H1 (cell line): ENCODE data around the gene GPC3. TPM values are rescaled to one million over a fixed set of nuclear protein-coding genes. Genes with fewer than 3 reads are reported as not detected.

ENCODE experiments used
- CTCF ChIA-PET: fragments of 300-600 bp; sonication (Branson Sonifier 250); formaldehyde crosslinking; loops from one replicate; lab custom pipeline; 2021; ENCODE audit not compliant: partially characterized antibody; lab: Charles Lee
- POLR2A ChIA-PET: fragments of 300-600 bp; sonication (Branson Sonifier 250); formaldehyde crosslinking; loops from one replicate; lab custom pipeline; 2021; ENCODE audit warnings: inconsistent platforms; ENCODE audit not compliant: partially characterized antibody; lab: Charles Lee
- DNase-seq, 2 experiments: peaks; one replicate each; pipeline versions ENCODE4 v3.0.0 to v3.0.0-alpha.2; 2010 to 2022; ENCODE audit warnings: low spot score in 2 of 2, low read depth in 1 of 2, mixed read lengths in 1 of 2
- FAIRE-seq: peaks from 2 replicates; lab custom pipeline; 2011; peaks lifted over from hg19 to GRCh38; lab: Jason Lieb, UNC
- H2AFZ ChIP-seq: 2 replicates; pipeline ENCODE4 v1.8.1; 2012; ENCODE audit warnings: low read length, inconsistent platforms
- H2AK5ac ChIP-seq: 2 replicates; pipeline ENCODE4 v1.6.1; 2013; ENCODE audit warnings: low read depth, low read length
- H2BK120ac ChIP-seq: replicated peaks from 2 replicates; pipeline ENCODE3; 2013; ENCODE audit warnings: low read depth, low read length, inconsistent platforms
- H2BK12ac ChIP-seq: 2 replicates; pipeline ENCODE4 v1.6.1; 2013; ENCODE audit warnings: low read depth, low read length
- H2BK15ac ChIP-seq: 2 replicates; pipeline ENCODE4 v1.6.1; 2013; ENCODE audit warnings: low read length
- H2BK20ac ChIP-seq: 2 replicates; pipeline ENCODE4 v1.6.1; 2013; ENCODE audit warnings: low read length
- H2BK5ac ChIP-seq: 2 replicates; pipeline ENCODE4 v1.6.1; 2013; ENCODE audit warnings: low read depth, low read length
- H3K14ac ChIP-seq: 2 replicates; pipeline ENCODE4 v1.6.1; 2013; ENCODE audit warnings: inconsistent platforms; ENCODE audit not compliant: insufficient read length
- H3K18ac ChIP-seq: 2 replicates; pipeline ENCODE4 v1.6.1; 2013; ENCODE audit warnings: low read length; ENCODE audit errors: extremely low read depth
- H3K23ac ChIP-seq: 2 replicates; pipeline ENCODE4 v1.6.1; 2013; ENCODE audit warnings: inconsistent platforms; ENCODE audit not compliant: insufficient read length
- H3K23me2 ChIP-seq: 2 replicates; pipeline ENCODE4 v1.6.1; 2013; ENCODE audit warnings: low read depth, low read length
- H3K27ac ChIP-seq: 2 replicates; pipeline ENCODE4 v1.6.1; 2011; ENCODE audit warnings: low read depth, low read length, inconsistent platforms
- H3K27me3 ChIP-seq, 4 experiments: replicated peaks in 1 of 4; 1 replicate in 1 of 4; 2 replicates in 3 of 4; pipeline versions ENCODE4 v1.6.1 to v1.8.1; 2011 to 2013; ENCODE audit warnings: low read length in 3 of 4, mild to moderate bottlenecking in 3 of 4, inconsistent platforms in 2 of 4, mixed read lengths in 2 of 4, moderate library complexity in 1 of 4; ENCODE audit not compliant: control insufficient read depth in 3 of 4, insufficient read depth in 3 of 4; ENCODE audit errors: extremely low read depth in 1 of 4
- H3K36me3 ChIP-seq, 4 experiments: 2 replicates each; pipeline versions ENCODE4 v1.6.1 to v1.8.1; 2011 to 2013; ENCODE audit warnings: mild to moderate bottlenecking in 4 of 4, low read length in 3 of 4, moderate library complexity in 2 of 4, control low read depth in 1 of 4, inconsistent platforms in 1 of 4; ENCODE audit not compliant: insufficient read depth in 4 of 4, control insufficient read depth in 2 of 4
- H3K4ac ChIP-seq: replicated peaks from 2 replicates; pipeline ENCODE3; 2013; ENCODE audit warnings: low read length, low read depth, mixed read lengths, inconsistent platforms; ENCODE audit not compliant: insufficient read length
- H3K4me1 ChIP-seq, 4 experiments: replicated peaks in 1 of 4; 1 replicate in 1 of 4; 2 replicates in 3 of 4; pipeline versions ENCODE4 v1.6.1 to v1.8.1; 2011 to 2013; ENCODE audit warnings: low read length in 3 of 4, inconsistent platforms in 2 of 4, mixed read lengths in 1 of 4; ENCODE audit not compliant: insufficient read depth in 4 of 4, control insufficient read depth in 3 of 4
- H3K4me2 ChIP-seq, 2 experiments: 2 replicates each; pipeline versions ENCODE4 v1.6.1 to v1.8.1; 2011 to 2013; ENCODE audit warnings: low read depth in 2 of 2, low read length in 2 of 2, control low read depth in 1 of 2, inconsistent platforms in 1 of 2, mild to moderate bottlenecking in 1 of 2; ENCODE audit not compliant: insufficient read depth in 1 of 2
- H3K4me3 ChIP-seq, 4 experiments: fragments of 200-600, 300-600 bp in 1 of 4; sonication (generic), shearing (Covaris generic), sonication (Bioruptor Twin) in 1 of 4; 2 replicates each; pipeline versions ENCODE4 v1.5.1 to v1.8.1; 2011 to 2016; ENCODE audit warnings: low read length in 4 of 4, low read depth in 3 of 4, control low read depth in 2 of 4, inconsistent platforms in 2 of 4, mild to moderate bottlenecking in 2 of 4, mixed read lengths in 1 of 4, moderate library complexity in 1 of 4; ENCODE audit not compliant: insufficient read depth in 2 of 4; ENCODE audit errors: extremely low read depth in 1 of 4
- H3K56ac ChIP-seq: replicated peaks from 2 replicates; pipeline ENCODE3; 2013; ENCODE audit warnings: low read depth, mild to moderate bottlenecking, mixed read lengths, low read length, inconsistent platforms; ENCODE audit not compliant: insufficient read length
- H3K79me1 ChIP-seq: 2 replicates; pipeline ENCODE4 v1.6.1; 2013; ENCODE audit warnings: low read depth, low read length, control low read depth
- H3K79me2 ChIP-seq, 2 experiments: 2 replicates each; pipeline versions ENCODE4 v1.6.1 to v1.8.1; 2012 to 2013; ENCODE audit warnings: low read length in 2 of 2, mild to moderate bottlenecking in 2 of 2, inconsistent platforms in 1 of 2; ENCODE audit not compliant: insufficient read depth in 2 of 2, control insufficient read depth in 1 of 2
- H3K9ac ChIP-seq, 4 experiments: replicated peaks in 1 of 4; 1 replicate in 1 of 4; 2 replicates in 3 of 4; pipeline versions ENCODE4 v1.6.1 to v1.8.1; 2011 to 2013; ENCODE audit warnings: low read depth in 3 of 4, low read length in 3 of 4, control low read depth in 2 of 4, mild to moderate bottlenecking in 2 of 4, moderate library complexity in 2 of 4, inconsistent platforms in 1 of 4; ENCODE audit errors: extremely low read depth in 1 of 4
- H3K9me3 ChIP-seq, 2 experiments: 2 replicates each; pipeline versions ENCODE4 v1.6.1 to v1.8.1; 2012 to 2013; ENCODE audit warnings: mild to moderate bottlenecking in 2 of 2, moderate library complexity in 2 of 2, control low read depth in 1 of 2, inconsistent platforms in 1 of 2, low read depth in 1 of 2, low read length in 1 of 2, mixed read lengths in 1 of 2; ENCODE audit not compliant: insufficient read depth in 2 of 2
- H4K20me1 ChIP-seq, 2 experiments: replicated peaks in 1 of 2; 2 replicates each; pipeline versions ENCODE3 to v1.8.1; 2011 to 2013; ENCODE audit warnings: inconsistent platforms in 2 of 2, low read length in 2 of 2, mild to moderate bottlenecking in 1 of 2; ENCODE audit not compliant: insufficient read depth in 2 of 2, control insufficient read depth in 1 of 2
- H4K5ac ChIP-seq: 2 replicates; pipeline ENCODE4 v1.6.1; 2013; ENCODE audit warnings: low read length, low read depth, mixed read lengths, inconsistent platforms; ENCODE audit not compliant: insufficient read length
- H4K8ac ChIP-seq: 2 replicates; pipeline ENCODE4 v1.8.0; 2013; ENCODE audit warnings: mild to moderate bottlenecking, moderate library complexity, low read length, inconsistent platforms; ENCODE audit not compliant: insufficient read depth; ENCODE audit errors: extremely low read depth
- H4K91ac ChIP-seq: replicated peaks from 2 replicates; pipeline ENCODE3; 2013; ENCODE audit warnings: low read length, mixed read lengths, inconsistent platforms; ENCODE audit not compliant: insufficient read length
- ATF3 ChIP-seq: IDR thresholded peaks from 2 replicates; pipeline ENCODE4 v1.6.1; 2011; ENCODE audit warnings: low read depth, mild to moderate bottlenecking, low read length; ENCODE audit not compliant: insufficient read depth
- CTCF ChIP-seq, 3 experiments: IDR thresholded peaks; 1 replicate in 2 of 3; 2 replicates in 1 of 3; pipeline versions ENCODE4 v1.5.1 to v1.6.1; 2011; ENCODE audit warnings: low read length in 3 of 3, mild to moderate bottlenecking in 3 of 3, inconsistent platforms in 2 of 3, low read depth in 1 of 3, moderate library complexity in 1 of 3; ENCODE audit not compliant: insufficient read depth in 1 of 3; ENCODE audit errors: control extremely low read depth in 1 of 3
- EGR1 ChIP-seq: IDR thresholded peaks from 2 replicates; pipeline ENCODE4 v1.6.1; 2011; ENCODE audit warnings: low read depth, low read length, borderline replicate concordance
- GTF2F1 ChIP-seq: IDR thresholded peaks from 2 replicates; pipeline ENCODE4 v1.6.1; 2012; ENCODE audit warnings: low read depth, low read length, improper control_type of control experiment, borderline replicate concordance
- JUND ChIP-seq: IDR thresholded peaks from 2 replicates; pipeline ENCODE4 v1.6.1; 2011; ENCODE audit warnings: mild to moderate bottlenecking, improper control_type of control experiment, low read length
- KDM1A ChIP-seq: fragments of 200-600, 300-600 bp; sonication (generic); IDR thresholded peaks from 2 replicates; pipeline ENCODE4 v1.7.1; 2016; ENCODE audit warnings: mild to moderate bottlenecking, low read length, borderline replicate concordance
- POLR2A ChIP-seq, 2 experiments: IDR thresholded peaks; 1 replicate in 1 of 2; 2 replicates in 1 of 2; pipeline ENCODE4 v1.6.1; 2011; ENCODE audit warnings: low read depth in 2 of 2, low read length in 2 of 2, mild to moderate bottlenecking in 2 of 2; ENCODE audit errors: control extremely low read depth in 1 of 2
- RBBP5 ChIP-seq: IDR thresholded peaks from 2 replicates; pipeline ENCODE4 v1.7.1; 2012; ENCODE audit warnings: low read depth, mild to moderate bottlenecking, inconsistent platforms, low read length, moderate library complexity, borderline replicate concordance
- RFX5 ChIP-seq: IDR thresholded peaks from 2 replicates; pipeline ENCODE4 v1.6.1; 2011; ENCODE audit warnings: low read depth, low read length, improper control_type of control experiment, borderline replicate concordance
- SP2 ChIP-seq: IDR thresholded peaks from 2 replicates; pipeline ENCODE4 v1.6.1; 2012; ENCODE audit warnings: mild to moderate bottlenecking, low read length, inconsistent platforms
- TCF12 ChIP-seq: IDR thresholded peaks from 2 replicates; pipeline ENCODE4 v1.6.1; 2011; ENCODE audit warnings: low read depth, mild to moderate bottlenecking, low read length
- YY1 ChIP-seq: IDR thresholded peaks from 2 replicates; pipeline ENCODE4 v1.6.1; 2011; ENCODE audit warnings: low read depth, mild to moderate bottlenecking, low read length
- WGBS, 2 experiments: shearing (Covaris generic) in 1 of 2; methylation state at CpG; one replicate each; pipeline versions ENCODE4 v1.1.6 to v1.1.7; 2013 to 2015; ENCODE audit warnings: low lambda C conversion rate in 2 of 2, mixed read lengths in 2 of 2, inconsistent platforms in 1 of 2, low coverage in 1 of 2, missing lambda C conversion rate in 1 of 2; ENCODE audit not compliant: insufficient replicate concordance in 2 of 2, insufficient coverage in 1 of 2, insufficient read length in 1 of 2; ENCODE audit errors: extremely low coverage in 1 of 2, missing lambda C conversion rate in 1 of 2; 5-methylcytosine and 5-hydroxymethylcytosine counted together
- polyA plus RNA-seq, 7 experiments: library from polyadenylated mRNA; depleted of rRNA in 3 of 7; stranded (reverse) in 5 of 7; unstranded in 2 of 7; fragments of >200 nt in 5 of 7; fragments of 200-250 nt in 2 of 7; gene quantifications; 1 replicate in 5 of 7; 2 replicates in 1 of 7; 4 replicates in 1 of 7; pipeline versions ENCODE4 v1.2.1 to v1.2.3, GENCODE V29; 2011 to 2013; ENCODE audit warnings: missing spikeins in 2 of 7, mixed read lengths in 2 of 7
- total RNA-seq: library from RNA; stranded (reverse); fragmentation: NEBNext Ultra II Directional; extraction: Animal tissue kit (Norgen Biotek cat#: 25700); gene quantifications from 2 replicates; pipeline ENCODE4 v1.2.1, GENCODE V29; 2021

Gene GPC3
- total and polyA plus RNA-seq, 2 of the 8 experiments (the other 6 are each of a cell fraction or from before 2014, with no cell fraction given), result 64.8 to 71.9 TPM

DNA sequence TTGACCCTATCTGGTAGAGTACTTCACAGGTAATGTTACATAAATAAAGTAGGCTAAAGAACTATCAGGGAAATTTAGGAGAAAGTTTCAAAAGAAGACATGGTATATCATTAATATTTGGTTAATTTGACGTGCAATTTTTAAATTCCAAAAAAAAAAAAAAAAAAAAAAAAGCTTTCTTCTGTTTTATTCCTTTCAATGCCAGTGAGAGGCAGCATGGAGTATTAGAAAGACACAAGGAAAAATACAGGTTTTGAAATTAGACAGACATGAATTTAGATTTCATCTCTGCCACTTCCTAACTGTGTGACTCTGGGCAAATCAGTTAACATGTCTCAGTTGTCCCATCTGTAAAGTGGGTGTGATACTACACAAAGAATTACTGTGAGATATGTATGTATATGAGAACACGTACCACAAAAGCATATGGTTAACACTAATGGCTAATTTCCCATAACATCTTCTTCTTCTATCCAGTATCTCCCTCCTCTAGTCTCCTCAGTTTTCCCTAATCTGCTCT lies 132.5 kb downstream of the GPC3 start:
- no peaks in the 10 kb centered on the region for H3K27me3 ChIP-seq
- H2BK12ac ChIP-seq, result no peak overlapping the region
- no peaks in the 10 kb centered on the region for H3K4me1 ChIP-seq
- no peaks in the 10 kb centered on the region for H3K79me2 ChIP-seq
- no peak overlapping the region for H3K27ac ChIP-seq
- no peaks in the 10 kb centered on the region for H4K20me1 ChIP-seq
- H3K14ac ChIP-seq, result no peak overlapping the region
- H2AFZ ChIP-seq, result no peak overlapping the region
- H3K4me2 ChIP-seq, result no peak overlapping the region
- H3K23me2 ChIP-seq, result no peaks in the 10 kb centered on the region
- CTCF ChIA-PET, result interaction anchor here (0.7 to 1.8 kb wide), 6 partner anchors 13 to 174 kb away, joined by 3 to 8 read pairs (median 4); no protein-coding TSS in a partner anchor
- WGBS, 2 experiments, result 100% methylated on average over 2 of the region's 2 CpGs; no CpG with 5 or more reads in 1 of the 2 experiments
- H3K4ac ChIP-seq, result no peak overlapping the region
- H2BK5ac ChIP-seq, result no peak overlapping the region
- no peak overlapping the region for H2BK20ac ChIP-seq
- no peak overlapping the region for H3K23ac ChIP-seq
- no peak overlapping the region for H3K9ac ChIP-seq
- no peak overlapping the region for H3K56ac ChIP-seq
- POLR2A ChIA-PET, result interaction anchor here (1.0 kb wide), 1 partner anchor 42 kb away, joined by 3 read pairs; no protein-coding TSS in a partner anchor
- H2BK15ac ChIP-seq, result no peak overlapping the region
- DNase-seq, result no peak
- no peak overlapping the region for H4K8ac ChIP-seq
- H3K36me3 ChIP-seq, result no peaks in the 10 kb centered on the region
- no peak overlapping the region for H4K91ac ChIP-seq
- no peaks in the 10 kb centered on the region for H3K9me3 ChIP-seq
- no peak overlapping the region for H3K18ac ChIP-seq
- no peak overlapping the region for H3K4me3 ChIP-seq
- H4K5ac ChIP-seq, result no peak overlapping the region
- H3K79me1 ChIP-seq, result no peaks in the 10 kb centered on the region
- no peak overlapping the region for H2AK5ac ChIP-seq
- FAIRE-seq, result no peak
- no peak overlapping the region for H2BK120ac ChIP-seq
- no peak for TF ChIP-seq JUND
- TF ChIP-seq EGR1, result no peak
- no peak for TF ChIP-seq POLR2A (IDR thresholded peaks at IDR 0.05; ENCODE audit: control extremely low read depth in 1 of 2, low read depth in 2 of 2, low read length in 2 of 2)
- TF ChIP-seq RFX5, result no peak
- TF ChIP-seq ATF3, result no peak
- no peak for TF ChIP-seq YY1
- no peak for TF ChIP-seq CTCF (IDR thresholded peaks at IDR 0.05; ENCODE audit: control extremely low read depth in 1 of 3, insufficient read depth in 1 of 3, low read depth in 1 of 3, low read length in 3 of 3)
- no peak for TF ChIP-seq GTF2F1
- no peak for TF ChIP-seq KDM1A
- no peak for TF ChIP-seq SP2
- no peak for TF ChIP-seq TCF12
- no peak for TF ChIP-seq RBBP5
